Astrocyte of the spinal cord (primary cell): ENCODE measurements around the gene KIF26A.

Experiments used
- DNase-seq: peaks from one replicate; pipeline ENCODE4 v3.0.0; 2011; ENCODE audit warnings: low read depth, low spot score
- H3K4me3 ChIP-seq: 2 replicates; pipeline ENCODE4 v1.5.1; 2011; ENCODE audit warnings: low read depth, mild to moderate bottlenecking, low read length, moderate library complexity
- in situ Hi-C: cut with HindIII; loops from 2 replicates; pipeline ENCODE4 v1.10.0; 2017; ENCODE audit warnings: low sequenced_read_pairs
- TF ChIP-seq, protein P1 (sequence below): IDR thresholded peaks from 2 replicates; pipeline ENCODE4 v1.5.1; 2012; ENCODE audit warnings: low read depth, mild to moderate bottlenecking, low read length, inconsistent platforms

The KIF26A gene

DNA sequence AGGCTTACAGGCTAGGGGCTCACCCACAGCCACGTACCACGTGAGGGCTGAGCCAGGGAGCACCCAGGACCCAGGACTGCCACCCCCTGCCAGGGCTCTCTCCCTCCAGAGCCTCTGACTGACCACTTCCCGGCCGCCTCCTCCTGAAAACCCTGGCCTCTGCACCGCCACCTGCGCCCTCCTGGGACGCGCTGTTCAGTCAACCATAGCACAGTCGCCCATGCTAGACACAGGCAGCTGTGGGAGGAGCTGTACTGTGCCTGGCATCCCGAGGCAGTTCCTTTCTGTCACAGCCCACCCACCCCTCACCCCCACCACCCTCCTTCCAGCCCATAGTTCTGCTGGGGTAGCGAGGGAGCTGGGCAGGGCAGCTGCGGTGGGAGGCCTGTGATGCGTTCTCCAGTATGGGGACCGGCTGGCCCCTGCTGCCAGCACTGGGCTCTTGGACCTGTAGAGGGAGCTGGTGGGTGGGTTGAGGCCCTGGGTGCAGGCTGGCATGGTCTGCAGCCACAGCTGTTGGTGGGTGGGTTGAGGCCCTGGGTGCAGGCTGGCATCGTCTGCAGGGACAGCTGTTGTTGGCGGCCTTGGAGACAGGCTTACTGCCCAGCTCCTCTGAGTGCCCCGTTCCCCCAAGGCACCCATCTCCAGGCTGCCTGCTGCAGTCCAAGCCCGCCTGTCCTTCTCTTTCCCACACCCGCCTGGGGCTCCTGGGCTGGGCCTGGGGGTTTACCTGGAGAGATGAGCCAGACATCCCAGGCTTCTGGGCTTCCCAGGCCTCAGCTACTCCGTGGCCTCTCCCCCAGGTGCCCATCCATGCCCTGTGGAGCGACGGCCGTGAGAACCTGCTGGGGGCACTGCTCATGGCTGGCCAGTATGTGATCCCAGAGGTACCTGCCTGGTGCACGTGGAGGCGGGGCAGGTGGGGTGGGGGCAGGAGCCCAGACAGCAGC is 41.4 kb upstream of the KIF26A start:
- in situ Hi-C loops: no loop called here
- TF ChIP-seq, protein P1, sequence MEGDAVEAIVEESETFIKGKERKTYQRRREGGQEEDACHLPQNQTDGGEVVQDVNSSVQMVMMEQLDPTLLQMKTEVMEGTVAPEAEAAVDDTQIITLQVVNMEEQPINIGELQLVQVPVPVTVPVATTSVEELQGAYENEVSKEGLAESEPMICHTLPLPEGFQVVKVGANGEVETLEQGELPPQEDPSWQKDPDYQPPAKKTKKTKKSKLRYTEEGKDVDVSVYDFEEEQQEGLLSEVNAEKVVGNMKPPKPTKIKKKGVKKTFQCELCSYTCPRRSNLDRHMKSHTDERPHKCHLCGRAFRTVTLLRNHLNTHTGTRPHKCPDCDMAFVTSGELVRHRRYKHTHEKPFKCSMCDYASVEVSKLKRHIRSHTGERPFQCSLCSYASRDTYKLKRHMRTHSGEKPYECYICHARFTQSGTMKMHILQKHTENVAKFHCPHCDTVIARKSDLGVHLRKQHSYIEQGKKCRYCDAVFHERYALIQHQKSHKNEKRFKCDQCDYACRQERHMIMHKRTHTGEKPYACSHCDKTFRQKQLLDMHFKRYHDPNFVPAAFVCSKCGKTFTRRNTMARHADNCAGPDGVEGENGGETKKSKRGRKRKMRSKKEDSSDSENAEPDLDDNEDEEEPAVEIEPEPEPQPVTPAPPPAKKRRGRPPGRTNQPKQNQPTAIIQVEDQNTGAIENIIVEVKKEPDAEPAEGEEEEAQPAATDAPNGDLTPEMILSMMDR: no peak
- H3K4me3 ChIP-seq: no peak overlapping the region
- no peak for DNase-seq

DNA sequence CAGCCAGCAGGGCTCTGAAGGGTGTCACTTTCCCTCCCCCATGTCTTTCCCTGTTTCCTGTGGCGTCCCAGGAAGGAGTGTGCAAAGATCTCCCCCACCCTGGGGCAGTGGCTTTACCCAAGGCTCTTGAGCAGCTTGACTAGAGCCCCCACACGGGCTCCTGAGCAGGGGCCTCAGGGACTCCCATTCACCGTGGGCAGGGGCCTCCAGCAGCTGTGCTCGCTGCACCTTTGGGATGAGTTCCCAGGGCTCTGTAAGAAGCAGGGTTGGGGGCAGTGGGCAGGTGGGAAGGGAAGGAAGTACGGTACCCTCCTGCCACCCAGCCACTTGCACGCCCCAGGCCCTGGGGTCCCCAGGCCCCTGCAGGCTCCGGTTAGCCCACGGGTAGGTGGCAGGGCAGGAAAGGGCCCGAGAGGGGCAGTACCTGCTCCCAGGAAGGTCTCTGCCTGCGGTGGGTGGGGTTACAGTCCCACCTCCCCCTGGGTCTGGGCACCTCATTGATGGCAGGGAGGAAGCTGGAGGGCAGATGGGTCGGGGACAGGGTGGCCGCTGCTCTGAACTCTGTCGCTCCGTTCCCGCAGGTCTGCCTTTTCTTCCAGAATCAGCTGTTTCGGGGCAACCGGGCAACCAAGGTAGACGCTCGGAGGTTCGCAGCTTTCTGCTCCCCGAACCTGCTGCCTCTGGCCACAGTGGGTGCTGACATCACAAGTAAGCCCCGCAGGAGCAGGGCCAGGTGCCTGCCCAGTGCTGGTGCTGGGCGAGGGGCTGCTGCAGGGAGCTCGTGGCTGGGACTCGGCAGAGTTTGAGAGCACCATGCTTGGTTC is 39.9 kb upstream of the KIF26A start:
- in situ Hi-C loops: no loop called here
- no peak for DNase-seq
- H3K4me3 ChIP-seq: no peak overlapping the region
- TF ChIP-seq, protein P1: no peak

DNA sequence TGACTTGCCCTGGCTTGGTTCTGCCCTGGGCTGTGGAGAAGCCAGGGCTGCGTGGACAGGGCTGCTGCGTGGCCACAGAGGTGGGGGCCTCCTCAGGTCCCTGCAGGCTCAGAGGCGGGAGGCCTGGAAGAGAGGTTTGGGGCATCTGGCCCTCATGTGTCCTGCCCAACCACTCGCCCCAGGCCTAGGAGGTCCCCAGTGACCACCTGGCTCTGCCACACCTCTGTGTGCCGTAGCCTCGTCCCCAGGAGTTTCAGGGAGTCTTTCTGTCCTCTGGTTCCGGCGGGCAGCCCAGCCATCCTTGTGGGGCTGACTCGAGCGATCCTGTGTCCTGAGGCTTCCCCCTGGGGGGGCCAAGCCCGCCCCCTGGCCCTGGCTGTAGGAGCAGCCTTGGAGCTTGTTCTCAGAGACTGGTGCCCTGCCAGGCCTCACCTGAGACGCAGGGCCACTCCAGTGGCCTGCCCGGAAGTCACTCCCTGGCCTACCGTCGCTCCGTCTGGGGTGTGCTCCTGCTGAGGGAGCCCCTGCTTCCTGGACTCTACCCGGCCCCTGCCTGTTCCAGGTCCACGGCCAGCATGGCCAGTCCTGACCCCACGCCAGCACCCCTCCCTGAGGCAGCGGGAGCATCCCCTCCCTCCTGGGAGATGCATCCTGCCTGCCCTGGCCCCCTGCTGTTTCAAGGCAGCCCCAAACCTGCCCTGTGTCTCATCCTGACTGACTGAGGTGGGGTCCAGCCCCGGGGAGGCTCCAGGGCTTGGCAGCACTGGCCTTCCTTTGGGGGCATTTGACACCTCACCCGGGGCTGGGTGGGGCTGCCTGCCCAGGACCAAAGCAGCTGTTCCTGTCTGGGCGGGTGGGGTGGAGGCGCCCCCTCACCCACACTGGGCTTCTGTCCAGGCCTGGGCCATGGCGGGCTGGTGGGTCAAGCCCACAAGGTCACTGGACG is 39.0 kb upstream of the KIF26A start:
- in situ Hi-C loops: no loop called here
- TF ChIP-seq, protein P1: no peak
- no peak for DNase-seq
- no peak overlapping the region for H3K4me3 ChIP-seq

DNA sequence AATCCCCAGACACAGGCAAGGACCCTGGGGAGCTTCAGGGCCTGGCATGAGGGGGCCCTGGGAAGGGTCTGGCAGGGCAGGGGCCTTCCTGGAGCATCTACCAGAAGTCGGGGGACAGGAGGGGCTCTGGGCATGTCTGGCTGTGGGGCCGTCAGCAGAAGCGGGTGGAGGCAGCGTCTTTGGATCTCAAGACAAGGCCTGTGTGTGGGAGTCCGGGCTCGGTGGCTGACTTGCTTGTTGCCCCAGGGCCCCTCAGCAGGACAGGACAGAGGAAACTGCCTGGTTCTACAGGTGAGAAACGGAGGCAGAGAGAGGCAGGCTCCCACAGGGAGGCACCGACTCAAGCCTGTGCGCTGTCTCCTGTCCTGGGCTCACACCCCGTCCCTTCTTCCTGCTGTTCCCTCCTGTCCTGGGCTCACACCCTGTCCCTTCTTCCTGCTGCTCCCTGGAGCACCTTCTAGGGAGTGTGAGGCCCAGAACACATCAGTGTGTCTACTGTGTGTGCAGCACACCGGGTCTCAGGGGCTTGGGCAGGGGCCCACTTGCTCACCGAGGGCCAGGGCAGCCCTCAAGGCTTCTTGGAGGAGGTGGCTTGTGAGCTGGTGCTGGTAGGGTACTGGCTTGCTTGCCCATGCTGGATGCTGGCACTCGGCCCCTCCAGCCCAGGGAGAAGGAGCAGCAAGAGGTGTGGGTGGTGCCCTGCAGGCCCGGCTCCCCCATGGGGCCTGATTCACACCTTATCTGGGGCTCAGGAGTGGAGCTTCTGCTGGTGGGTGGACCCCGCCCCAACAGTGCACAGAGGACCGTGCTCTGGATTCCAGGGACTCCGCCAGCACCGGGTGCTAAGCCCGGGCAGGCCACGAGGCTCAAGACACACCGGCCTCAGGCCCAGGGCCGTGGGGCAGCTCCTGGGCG is 38.0 kb upstream of the KIF26A start:
- in situ Hi-C loops: no loop called here
- TF ChIP-seq, protein P1: no peak
- DNase-seq: no peak
- no peak overlapping the region for H3K4me3 ChIP-seq

DNA sequence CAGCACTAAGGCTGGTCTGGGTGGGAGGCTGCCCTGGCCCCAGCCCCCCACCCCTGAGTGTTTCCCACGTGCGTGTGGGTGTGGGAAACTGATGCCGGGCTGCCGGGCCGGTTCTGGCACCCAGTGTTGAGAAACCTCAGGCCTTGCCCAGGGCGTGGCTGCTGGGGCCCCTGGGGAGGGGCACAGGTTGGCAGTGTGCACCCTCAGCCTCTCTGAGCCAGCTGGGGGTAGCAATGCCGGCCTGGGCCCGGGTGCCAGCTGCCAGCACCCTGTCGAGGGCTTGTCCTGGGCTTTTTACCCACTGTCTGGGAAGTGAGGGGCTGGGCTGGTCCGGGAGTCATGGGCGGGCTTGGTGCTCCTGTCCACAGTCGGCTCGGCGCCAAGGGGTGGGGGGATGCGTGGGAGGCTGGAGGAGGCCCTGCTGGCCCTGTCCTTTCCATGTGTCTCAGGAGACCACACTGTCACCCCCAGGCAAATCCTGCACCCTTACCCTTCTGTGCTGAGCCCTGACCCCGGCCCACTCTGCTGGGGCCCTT is 37.2 kb upstream of the KIF26A start:
- in situ Hi-C loops: no loop called here
- H3K4me3 ChIP-seq: no peak overlapping the region
- DNase-seq: no peak
- TF ChIP-seq, protein P1: no peak
